ENCODE measurements around the gene ANKRD44.

ANKRD44 gene

GRCh38 chr2:197249381-197250083 lies 61.0 kb downstream of the ANKRD44 start:
- Histone ChIP-seq H3K36me3 (ENCODE audit: control insufficient read depth, low read length) (peaks cover 13% of the 10 kb centered on the region), H3K9me3 (ENCODE audit: control insufficient read depth, insufficient read depth, low read length) (no peaks in the 10 kb centered on the region), H3K4me1 (ENCODE audit: control insufficient read depth, low read length) (peaks cover 11% of the 10 kb centered on the region), H3K27ac (ENCODE audit: low read depth, low read length) (no peak overlapping the region), H3K4me3 (ENCODE audit: low read length) (no peak overlapping the region), H3K79me2 (ENCODE audit: control insufficient read depth, low read length) (peaks cover 41% of the 10 kb centered on the region), H4K20me1 (ENCODE audit: control insufficient read depth, insufficient read depth, low read depth, low read length) (no peaks in the 10 kb centered on the region), H3K9me2 (replicated peaks; ENCODE audit: control insufficient read depth, low read length) (no peaks in the 10 kb centered on the region), H3K4me2 (ENCODE audit: low read length) (no peak overlapping the region), H3F3A (ENCODE audit: control insufficient read depth, insufficient read depth) (peaks cover 4% of the 10 kb centered on the region; the same call in 1 of the 2 replicates), H3K27me3 (ENCODE audit: control insufficient read depth, low read length) (no peaks in the 10 kb centered on the region)
- TF ChIP-seq, protein P1, sequence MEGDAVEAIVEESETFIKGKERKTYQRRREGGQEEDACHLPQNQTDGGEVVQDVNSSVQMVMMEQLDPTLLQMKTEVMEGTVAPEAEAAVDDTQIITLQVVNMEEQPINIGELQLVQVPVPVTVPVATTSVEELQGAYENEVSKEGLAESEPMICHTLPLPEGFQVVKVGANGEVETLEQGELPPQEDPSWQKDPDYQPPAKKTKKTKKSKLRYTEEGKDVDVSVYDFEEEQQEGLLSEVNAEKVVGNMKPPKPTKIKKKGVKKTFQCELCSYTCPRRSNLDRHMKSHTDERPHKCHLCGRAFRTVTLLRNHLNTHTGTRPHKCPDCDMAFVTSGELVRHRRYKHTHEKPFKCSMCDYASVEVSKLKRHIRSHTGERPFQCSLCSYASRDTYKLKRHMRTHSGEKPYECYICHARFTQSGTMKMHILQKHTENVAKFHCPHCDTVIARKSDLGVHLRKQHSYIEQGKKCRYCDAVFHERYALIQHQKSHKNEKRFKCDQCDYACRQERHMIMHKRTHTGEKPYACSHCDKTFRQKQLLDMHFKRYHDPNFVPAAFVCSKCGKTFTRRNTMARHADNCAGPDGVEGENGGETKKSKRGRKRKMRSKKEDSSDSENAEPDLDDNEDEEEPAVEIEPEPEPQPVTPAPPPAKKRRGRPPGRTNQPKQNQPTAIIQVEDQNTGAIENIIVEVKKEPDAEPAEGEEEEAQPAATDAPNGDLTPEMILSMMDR (IDR thresholded peaks at IDR 0.05; ENCODE audit: low read depth, low read length, poor library complexity, severe bottlenecking): no peak
- no peak for TF ChIP-seq EZH2phosphoT487 (IDR thresholded peaks at IDR 0.05; ENCODE audit: borderline replicate concordance, low read length)

DNA sequence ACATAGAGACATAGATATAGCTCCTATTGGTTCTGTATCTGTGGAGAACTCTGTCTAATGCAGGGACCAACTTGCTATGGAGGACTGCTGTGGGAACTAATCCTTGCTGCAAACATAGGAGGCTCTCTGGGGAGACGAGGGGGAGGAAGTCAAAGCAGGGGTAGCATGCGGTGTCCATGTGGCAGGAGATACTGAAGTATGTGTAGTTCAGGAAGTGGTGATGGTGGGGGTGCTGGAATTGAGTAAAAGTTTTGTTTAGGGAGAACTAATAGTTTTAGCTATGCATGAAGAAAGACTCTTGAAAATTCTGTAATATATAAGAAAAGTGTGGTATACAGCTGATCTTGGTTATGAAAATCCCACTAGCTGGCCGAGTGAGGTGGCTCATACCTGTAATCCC lies 62.0 kb downstream of the ANKRD44 start:
- TF ChIP-seq, protein P1 (IDR thresholded peaks at IDR 0.05; ENCODE audit: low read depth, low read length, poor library complexity, severe bottlenecking): no peak
- no peak for TF ChIP-seq EZH2phosphoT487 (IDR thresholded peaks at IDR 0.05; ENCODE audit: borderline replicate concordance, low read length)

GRCh38 chr2:197248001-197248401 lies 62.6 kb downstream of the ANKRD44 start:
- no peak overlapping the region for H3K4me2 ChIP-seq (ENCODE audit: low read length)
- H3K9me2 ChIP-seq (replicated peaks; ENCODE audit: control insufficient read depth, low read length): no peaks in the 10 kb centered on the region
- H3K9me3 ChIP-seq (ENCODE audit: control insufficient read depth, insufficient read depth, low read length): no peaks in the 10 kb centered on the region
- H3F3A ChIP-seq (ENCODE audit: control insufficient read depth, insufficient read depth): peaks cover 4% of the 10 kb centered on the region; the same call in 1 of the 2 replicates
- H3K4me3 ChIP-seq (ENCODE audit: low read length): no peak overlapping the region
- TF ChIP-seq, protein P1 (IDR thresholded peaks at IDR 0.05; ENCODE audit: low read depth, low read length, poor library complexity, severe bottlenecking): no peak
- TF ChIP-seq EZH2phosphoT487 (IDR thresholded peaks at IDR 0.05; ENCODE audit: borderline replicate concordance, low read length): no peak
- H3K79me2 ChIP-seq (ENCODE audit: control insufficient read depth, low read length): peaks cover 40% of the 10 kb centered on the region
- no peaks in the 10 kb centered on the region for H3K27me3 ChIP-seq (ENCODE audit: control insufficient read depth, low read length)
- H4K20me1 ChIP-seq (ENCODE audit: control insufficient read depth, insufficient read depth, low read depth, low read length): no peaks in the 10 kb centered on the region
- H3K4me1 ChIP-seq (ENCODE audit: control insufficient read depth, low read length): peaks cover 25% of the 10 kb centered on the region
- no peak overlapping the region for H3K27ac ChIP-seq (ENCODE audit: low read depth, low read length)
- H3K36me3 ChIP-seq (ENCODE audit: control insufficient read depth, low read length): peaks cover 16% of the 10 kb centered on the region

More for the DNA sequence above, 62.0 kb downstream of the ANKRD44 start:
- H3K4me2 ChIP-seq (ENCODE audit: low read length): no peak overlapping the region
- peaks cover 20% of the 10 kb centered on the region for H3K4me1 ChIP-seq (ENCODE audit: control insufficient read depth, low read length)
- H4K20me1 ChIP-seq (ENCODE audit: control insufficient read depth, insufficient read depth, low read depth, low read length): no peaks in the 10 kb centered on the region
- no peaks in the 10 kb centered on the region for H3K27me3 ChIP-seq (ENCODE audit: control insufficient read depth, low read length)
- no peak overlapping the region for H3K4me3 ChIP-seq (ENCODE audit: low read length)
- H3K27ac ChIP-seq (ENCODE audit: low read depth, low read length): no peak overlapping the region
- H3K9me3 ChIP-seq (ENCODE audit: control insufficient read depth, insufficient read depth, low read length): no peaks in the 10 kb centered on the region
- no peaks in the 10 kb centered on the region for H3K9me2 ChIP-seq (replicated peaks; ENCODE audit: control insufficient read depth, low read length)
- peaks cover 41% of the 10 kb centered on the region for H3K79me2 ChIP-seq (ENCODE audit: control insufficient read depth, low read length)
- H3K36me3 ChIP-seq (ENCODE audit: control insufficient read depth, low read length): peaks cover 14% of the 10 kb centered on the region
- H3F3A ChIP-seq (ENCODE audit: control insufficient read depth, insufficient read depth): peaks cover 4% of the 10 kb centered on the region; the same call in 1 of the 2 replicates

Data from DOHH2 (cell line).